Superior temporal gyrus (tissue), 1 donor: ENCODE measurements around the gene ERBB2.
"Not testable (repeated sequence)": the region's sequence is repeated elsewhere in the genome, so short reads cannot be mapped to it uniquely, and the experiment has no call there.

Experiments
- DNase-seq: peaks from one replicate; pipeline ENCODE4 v3.0.0-alpha.2; 2016; ENCODE audit errors: extremely low spot score

The ERBB2 gene

DNA sequence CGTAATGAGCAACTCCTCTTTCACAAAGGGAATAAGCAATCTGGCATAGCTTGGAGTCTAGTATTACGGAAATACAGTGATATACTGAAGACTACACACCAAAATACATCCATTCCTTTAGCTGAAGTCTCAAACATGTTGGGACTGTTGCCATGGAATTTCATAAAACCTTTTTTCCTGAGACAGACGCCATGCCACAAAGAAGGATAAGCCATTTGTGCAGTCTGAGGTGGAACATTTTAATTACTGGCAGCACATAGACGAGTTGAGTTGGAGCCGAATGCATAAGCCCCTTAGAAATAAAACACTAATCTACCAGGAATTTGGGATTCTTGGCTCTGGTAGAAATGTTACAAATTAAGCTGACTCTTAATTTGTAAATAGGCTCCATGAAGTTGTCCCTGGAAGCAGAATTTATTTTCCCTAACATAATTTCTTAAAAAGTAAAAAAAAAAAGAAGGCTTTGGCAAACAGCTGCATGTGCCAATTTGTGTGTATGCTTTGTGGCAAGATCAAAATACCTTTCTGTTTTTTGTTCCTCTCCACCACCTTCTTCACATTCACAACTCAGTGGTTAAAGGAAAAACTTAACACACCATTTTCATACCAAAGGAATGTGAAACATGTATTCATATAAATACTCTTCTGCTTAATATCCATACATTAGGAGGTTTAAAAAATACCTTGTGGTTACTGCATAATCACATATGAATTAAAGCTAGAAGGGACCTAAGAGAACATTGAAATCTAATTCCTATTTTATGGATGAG, 63.4 kb downstream of the ERBB2 start:
- DNase-seq, result no peak

GRCh38 chr17:39764171-39764570, 64.3 kb downstream of the ERBB2 start:
- DNase-seq, result not testable (repeated sequence)

DNA sequence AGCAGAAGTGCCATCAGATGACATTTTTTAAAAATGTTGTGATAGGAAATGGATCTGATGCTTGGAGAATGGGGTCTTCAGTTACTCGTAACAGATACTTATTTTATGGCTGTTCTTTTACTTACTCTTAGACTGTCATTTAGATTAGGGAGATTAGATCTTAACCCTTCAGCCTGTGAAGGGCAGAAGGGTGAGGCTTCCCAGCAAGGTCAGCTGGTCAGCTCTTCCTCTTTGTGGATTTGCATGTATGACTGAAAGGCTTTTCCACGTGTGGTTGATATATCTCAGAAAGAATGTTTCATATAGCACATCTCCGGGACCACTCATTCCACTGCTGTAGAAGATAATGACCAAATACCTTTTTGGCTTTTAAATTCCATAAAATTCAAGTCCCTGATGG, 65.3 kb downstream of the ERBB2 start:
- no peak for DNase-seq

GRCh38 chr17:39765766-39766165, 65.9 kb downstream of the ERBB2 start:
- DNase-seq, result no peak

DNA sequence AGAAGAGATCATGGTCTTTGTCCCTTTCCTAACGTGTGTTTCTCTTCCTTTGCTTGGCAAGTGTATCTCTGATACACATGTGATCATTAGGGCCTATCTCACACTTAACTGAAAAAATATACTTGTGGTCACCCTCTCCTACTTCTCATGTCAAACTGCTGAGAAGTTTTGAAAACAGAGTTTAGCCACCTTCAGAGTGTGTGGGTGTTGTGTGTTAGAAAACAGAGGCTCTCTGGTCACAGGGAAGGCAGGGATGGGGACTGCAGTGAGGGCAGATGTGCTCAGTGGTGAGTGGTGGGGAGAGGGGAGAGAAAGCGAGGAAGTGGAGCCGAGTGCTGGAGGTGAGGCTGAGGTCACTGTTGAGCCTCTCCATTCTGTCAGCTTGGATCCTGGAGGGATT, 67.3 kb downstream of the ERBB2 start:
- no peak for DNase-seq

DNA sequence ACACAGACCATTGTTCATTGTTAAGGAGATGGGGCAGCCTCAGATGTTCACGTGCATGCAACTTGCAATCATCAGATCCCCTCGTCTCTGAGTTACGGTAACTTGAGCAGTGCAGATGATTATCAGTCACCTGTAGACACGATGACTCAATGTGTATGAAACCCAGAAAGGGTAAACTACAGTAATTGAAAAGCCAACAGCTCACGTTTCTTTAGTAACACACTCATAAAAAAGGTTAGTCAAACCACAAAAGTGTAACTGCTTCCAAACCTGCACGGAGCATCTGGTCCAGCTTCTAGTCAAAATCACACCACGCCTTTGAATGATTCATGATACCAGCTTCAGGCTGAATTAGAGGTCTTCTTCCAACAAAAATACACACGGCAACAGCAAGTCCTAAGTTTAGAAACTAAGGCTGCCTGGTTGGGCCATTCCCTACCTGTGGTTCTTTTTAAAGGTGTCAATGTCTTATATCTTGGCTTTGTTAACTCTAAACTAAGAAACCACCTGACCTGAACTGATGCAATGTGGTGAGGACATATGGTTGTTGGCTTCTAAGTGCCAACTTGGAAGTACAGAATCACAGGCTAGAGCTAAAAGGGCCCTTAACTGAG, 70.2 kb downstream of the ERBB2 start:
- DNase-seq, result peak; percentile 58

DNA sequence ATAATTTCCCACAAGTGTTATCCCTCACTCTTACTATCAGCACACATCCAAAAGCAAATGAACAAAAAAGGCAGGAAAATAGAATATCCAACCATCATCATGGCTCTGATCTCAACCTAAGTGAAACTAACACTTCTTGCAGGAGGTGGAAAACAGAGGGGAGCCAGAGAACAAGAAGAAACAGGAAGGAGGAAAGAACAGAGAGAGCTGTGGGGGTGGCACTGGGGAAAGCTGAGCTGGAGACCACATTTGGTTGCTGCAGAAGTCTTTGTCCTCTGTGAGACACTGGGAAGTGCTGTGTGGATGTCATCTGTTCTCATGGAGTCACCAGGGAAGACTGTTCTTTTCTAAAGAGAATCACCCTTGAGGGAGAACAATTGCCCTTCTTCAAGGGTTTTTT, 72.6 kb downstream of the ERBB2 start:
- DNase-seq, result peak; percentile 46

DNA sequence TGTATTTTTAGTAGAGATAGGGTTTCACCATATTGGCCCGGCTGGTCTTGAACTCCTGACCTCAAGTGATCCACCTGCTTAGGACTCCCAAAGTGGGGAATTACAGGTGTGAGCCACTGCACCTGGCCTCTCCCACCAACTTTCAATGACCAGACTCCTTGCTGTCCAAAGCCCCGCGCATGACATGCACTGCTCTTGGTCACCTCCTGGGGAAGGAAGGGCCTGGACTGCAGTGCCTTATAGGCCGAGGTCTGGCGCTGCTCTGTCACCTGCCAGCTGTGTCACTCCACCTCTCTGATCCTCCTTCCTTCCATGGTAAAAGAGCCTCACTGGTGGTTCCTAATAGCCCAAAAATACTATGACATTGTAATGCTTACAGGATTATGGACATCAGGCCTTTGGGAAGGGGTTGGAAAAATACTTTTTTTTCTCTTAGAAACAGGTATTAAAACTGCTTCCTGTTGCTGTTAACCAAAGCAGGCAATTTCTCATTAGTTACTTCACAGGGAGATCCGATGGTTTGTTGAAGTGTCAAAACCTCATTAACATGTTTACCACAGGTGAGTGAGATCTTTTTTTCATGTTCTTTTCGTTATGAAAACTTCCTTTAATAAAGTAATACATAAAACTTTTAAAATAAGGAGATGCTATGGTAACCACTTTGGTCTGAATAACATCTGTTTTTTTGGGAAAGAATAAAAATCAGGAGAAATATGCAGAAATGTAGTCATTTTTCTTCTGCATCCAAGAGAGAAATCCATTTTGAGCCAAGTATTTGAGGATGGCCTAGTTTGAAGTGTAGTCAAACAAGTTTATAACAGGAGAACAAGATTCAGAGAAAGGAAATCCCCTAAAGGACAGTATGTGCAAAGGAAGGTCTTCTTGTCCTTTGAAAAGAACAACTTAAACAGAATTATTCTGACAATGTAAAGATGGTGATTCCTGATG, 73.4 kb downstream of the ERBB2 start:
- DNase-seq, result peak; percentile 26

- DNase-seq, result no peak
Observed at GRCh38 chr17:39774047-39774446, 74.2 kb downstream of the ERBB2 start.

GRCh38 chr17:39775031-39775430, 75.2 kb downstream of the ERBB2 start:
- DNase-seq, result no peak

- DNase-seq, result no peak
Observed at GRCh38 chr17:39776252-39776651, 76.4 kb downstream of the ERBB2 start.

- no peak for DNase-seq
Observed at GRCh38 chr17:39777534-39778365, 77.9 kb downstream of the ERBB2 start.
